LNCAP (cell line): ENCODE data around the gene MAGI1.

ENCODE experiments used
- CTCF ChIP-seq: fragments of 450-650 bp; IDR thresholded peaks from 2 replicates; pipeline ENCODE4 v1.5.1; 2017; ENCODE audit warnings: mild to moderate bottlenecking

Gene MAGI1

GRCh38 chr3:65436580-65436979 is 602.1 kb downstream of the MAGI1 start:
- TF ChIP-seq CTCF: peak; percentile 31; the same call in 1 of the 2 replicates

GRCh38 chr3:65433480-65433879 is 605.2 kb downstream of the MAGI1 start:
- no peak for TF ChIP-seq CTCF

- TF ChIP-seq CTCF: no peak
Measured at GRCh38 chr3:65432388-65433003, 606.2 kb downstream of the MAGI1 start.

- TF ChIP-seq CTCF: peak; percentile 48
Measured at GRCh38 chr3:65425880-65426279, 612.8 kb downstream of the MAGI1 start.

- no peak for TF ChIP-seq CTCF
Measured at GRCh38 chr3:65422154-65422553, 616.6 kb downstream of the MAGI1 start.

GRCh38 chr3:65419233-65419632 is 619.5 kb downstream of the MAGI1 start:
- TF ChIP-seq CTCF: no peak

GRCh38 chr3:65413891-65414290 is 624.8 kb downstream of the MAGI1 start:
- TF ChIP-seq CTCF: no peak

- TF ChIP-seq CTCF: peak; percentile 68
Measured at GRCh38 chr3:65412588-65412987, 626.1 kb downstream of the MAGI1 start.
